T-helper 1 cell treated with Interleukin-12 subunit alpha and Interleukin-12 subunit beta and Interleukin-4 antibody, amounts not matched to agents 30 ng/mL and 1 ng/mL, for 36 hours (primary cell): Measurements from ENCODE around the gene TOPAZ1. TPM values are rescaled to one million over a fixed set of nuclear protein-coding genes. Genes with fewer than 3 reads are reported as not detected.

ENCODE experiments used
- intact Hi-C: fragments of 100-400 bp; cut with micrococcal nuclease; formaldehyde crosslinking; loops from one replicate; pipeline ENCODE4 v1.15.1; 2024
- total RNA-seq: library from RNA; stranded (reverse); gene quantifications from 2 replicates; pipeline ENCODE4 v1.2.3, GENCODE V29; 2022

Gene TOPAZ1
- total RNA-seq: not detected in 2 replicates

- intact Hi-C loops: no loop called here
Measured at GRCh38 chr3:44241706-44242105, at the start of gene TOPAZ1. TOPAZ1 (plus strand) TSS chr3:44241886; CDS start chr3:44242054, 168 bp downstream.

- intact Hi-C loops: loop anchor here (1.0 to 5.0 kb wide), 6 partner anchors 203 to 654 kb away; no protein-coding TSS in a partner anchor
Measured at GRCh38 chr3:44198284-44199269, 43.1 kb upstream of the TOPAZ1 start.

GRCh38 chr3:44206261-44206660, 35.4 kb upstream of the TOPAZ1 start:
- intact Hi-C loops: no loop called here

GRCh38 chr3:44206862-44207652, 34.6 kb upstream of the TOPAZ1 start:
- intact Hi-C loops: no loop called here

- intact Hi-C loops: no loop called here
Measured at GRCh38 chr3:44208086-44208485, 33.6 kb upstream of the TOPAZ1 start.

- intact Hi-C loops: no loop called here
Measured at GRCh38 chr3:44208568-44208967, 33.1 kb upstream of the TOPAZ1 start.

GRCh38 chr3:44210967-44211366, 30.7 kb upstream of the TOPAZ1 start:
- intact Hi-C loops: no loop called here

- intact Hi-C loops: no loop called here
Measured at GRCh38 chr3:44222337-44222736, 19.3 kb upstream of the TOPAZ1 start.

- intact Hi-C loops: no loop called here
Measured at GRCh38 chr3:44223299-44223698, 18.4 kb upstream of the TOPAZ1 start.

- intact Hi-C loops: no loop called here
Measured at GRCh38 chr3:44224131-44224530, 17.6 kb upstream of the TOPAZ1 start.

GRCh38 chr3:44226573-44226972, 15.1 kb upstream of the TOPAZ1 start:
- intact Hi-C loops: no loop called here

- intact Hi-C loops: no loop called here
Measured at GRCh38 chr3:44227632-44228031, 14.1 kb upstream of the TOPAZ1 start.

GRCh38 chr3:44228900-44229299, 12.8 kb upstream of the TOPAZ1 start:
- intact Hi-C loops: no loop called here

GRCh38 chr3:44232407-44232806, 9.3 kb upstream of the TOPAZ1 start:
- intact Hi-C loops: no loop called here

GRCh38 chr3:44234648-44235268, 6.9 kb upstream of the TOPAZ1 start:
- intact Hi-C loops: no loop called here

- intact Hi-C loops: loop anchor here (1.0 kb wide), 1 partner anchor 692 kb away; no protein-coding TSS in a partner anchor
Measured at GRCh38 chr3:44235604-44236484, 5.8 kb upstream of the TOPAZ1 start.

- intact Hi-C loops: loop anchor here (1.0 kb wide), 1 partner anchor 692 kb away; no protein-coding TSS in a partner anchor
Measured at GRCh38 chr3:44236485-44236908, 5.2 kb upstream of the TOPAZ1 start.

GRCh38 chr3:44237161-44237560, 4.5 kb upstream of the TOPAZ1 start:
- intact Hi-C loops: no loop called here

GRCh38 chr3:44237665-44238064, 4.0 kb upstream of the TOPAZ1 start:
- intact Hi-C loops: no loop called here

- intact Hi-C loops: no loop called here
Measured at GRCh38 chr3:44238889-44239288, 2.8 kb upstream of the TOPAZ1 start.
